Measurements from ENCODE around the gene PTOV1. TPM values are rescaled to one million over a fixed set of nuclear protein-coding genes. Genes with fewer than 3 reads are reported as not detected.

Gene PTOV1
- total and polyA plus RNA-seq, 2 of the 13 experiments (the other 11 are each of a cell fraction or from before 2014, with no cell fraction given) = 63.5 to 68.5 TPM

GRCh38 chr19:49869484-49870308, 18.7 kb downstream of the PTOV1 start (continued):
- no peak for TF ChIP-seq ZBTB42 (CRISPR knock-in tag; IDR thresholded peaks at IDR 0.05)
- peak; percentile 98 for TF ChIP-seq KDM2A (CRISPR knock-in tag; IDR thresholded peaks at IDR 0.05; ENCODE audit: borderline replicate concordance, low read depth)
- no peak for TF ChIP-seq ZNF766 (CRISPR knock-in tag; IDR thresholded peaks at IDR 0.05; ENCODE audit: borderline replicate concordance)
- TF ChIP-seq LBX2 (CRISPR knock-in tag; IDR thresholded peaks at IDR 0.05; ENCODE audit: borderline replicate concordance) = no peak
- TF ChIP-seq ZNF513 (CRISPR knock-in tag; conservative IDR thresholded peaks at IDR 0.05) = no peak
- peak; percentile 42; the same call in 1 of the 2 replicates for TF ChIP-seq HDAC2 (CRISPR knock-in tag; IDR thresholded peaks at IDR 0.05)
- TF ChIP-seq ADNP (CRISPR knock-in tag; IDR thresholded peaks at IDR 0.05) = no peak
- no peak for TF ChIP-seq ELK4 (CRISPR knock-in tag; IDR thresholded peaks at IDR 0.05; ENCODE audit: borderline replicate concordance)
- no peak for TF ChIP-seq DMTF1 (CRISPR knock-in tag; IDR thresholded peaks at IDR 0.05)
- no peak for TF ChIP-seq SAFB2 (CRISPR knock-in tag; IDR thresholded peaks at IDR 0.05; ENCODE audit: borderline replicate concordance, low read depth)
- TF ChIP-seq ZNF235 (CRISPR knock-in tag; IDR thresholded peaks at IDR 0.05; ENCODE audit: borderline replicate concordance) = 0 out of 2 replicates have a peak, but pooled peaks have one; percentile 41
- peak; percentile 74 for TF ChIP-seq YY1 (IDR thresholded peaks at IDR 0.05; ENCODE audit: insufficient read depth, insufficient replicate concordance, low read depth, low read length)
- peak; percentile 99 for TF ChIP-seq RFX5 (IDR thresholded peaks at IDR 0.05; ENCODE audit: low read depth, low read length)
- no peak for TF ChIP-seq TRAFD1 (CRISPR knock-in tag; IDR thresholded peaks at IDR 0.05; ENCODE audit: borderline replicate concordance)
- TF ChIP-seq FOXA1 (IDR thresholded peaks at IDR 0.05) = no peak
- TF ChIP-seq FOXA1 (CRISPR knock-in tag; IDR thresholded peaks at IDR 0.05) = no peak
- no peak for TF ChIP-seq JDP2 (CRISPR knock-in tag; IDR thresholded peaks at IDR 0.05; ENCODE audit: borderline replicate concordance)
- TF ChIP-seq RORA (CRISPR knock-in tag; IDR thresholded peaks at IDR 0.05) = no peak
- TF ChIP-seq REPIN1 (CRISPR knock-in tag; IDR thresholded peaks at IDR 0.05; ENCODE audit: borderline replicate concordance, low read depth) = no peak
- no peak for TF ChIP-seq ZBTB26 (CRISPR knock-in tag; IDR thresholded peaks at IDR 0.05; ENCODE audit: borderline replicate concordance)

Data from HepG2 (cell line).